EL (cell line): ENCODE measurements around the gene KIF18B.

Experiments
- DNase-seq: peaks from one replicate; pipeline ENCODE4 v3.0.0-alpha.2; 2016

KIF18B gene

DNA sequence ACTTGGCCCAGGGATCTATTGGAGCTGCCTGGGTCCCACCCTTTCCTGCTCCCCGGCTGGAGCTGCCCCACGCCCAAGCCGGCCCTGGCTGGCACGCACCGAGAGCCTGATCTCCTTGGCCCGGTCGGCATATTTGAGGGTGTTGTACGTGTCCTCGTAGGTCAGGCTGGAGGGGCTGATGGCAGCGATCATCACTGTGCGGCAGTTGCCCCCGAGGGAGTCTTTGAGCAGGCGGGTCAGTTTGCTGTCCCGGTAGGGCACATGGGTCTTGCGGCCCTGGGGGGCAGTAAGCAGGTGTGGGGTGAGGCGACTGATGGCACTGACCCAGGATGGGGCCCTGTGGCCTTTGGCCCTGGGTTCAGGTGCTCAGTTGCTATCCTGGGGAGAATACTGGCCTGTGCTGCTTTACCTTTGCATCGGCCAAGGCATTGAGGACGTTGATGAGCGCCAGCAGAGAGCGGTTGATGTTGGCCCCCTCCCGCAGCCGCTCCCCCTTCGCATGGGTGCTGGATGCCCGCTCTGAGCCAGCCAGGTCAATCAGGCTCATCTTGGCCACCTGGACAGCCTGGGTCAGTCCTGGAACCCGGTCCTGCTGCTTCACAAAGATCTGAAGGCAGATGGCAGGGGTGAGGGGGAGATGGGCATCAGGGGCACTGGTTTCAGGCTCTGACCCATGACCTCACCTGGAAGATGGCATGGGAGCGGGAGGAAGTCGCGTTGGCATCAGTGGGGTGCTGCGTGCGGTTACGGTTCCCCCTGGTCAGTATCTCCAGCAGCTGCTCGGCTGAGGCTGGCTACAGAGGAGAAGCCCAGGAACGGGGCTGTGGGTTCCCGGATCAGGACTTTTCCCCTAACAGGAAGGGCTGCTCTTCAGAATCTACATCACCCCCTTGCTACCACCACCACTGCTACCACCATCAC lies 13.5 kb downstream of the KIF18B start:
- no peak for DNase-seq

DNA sequence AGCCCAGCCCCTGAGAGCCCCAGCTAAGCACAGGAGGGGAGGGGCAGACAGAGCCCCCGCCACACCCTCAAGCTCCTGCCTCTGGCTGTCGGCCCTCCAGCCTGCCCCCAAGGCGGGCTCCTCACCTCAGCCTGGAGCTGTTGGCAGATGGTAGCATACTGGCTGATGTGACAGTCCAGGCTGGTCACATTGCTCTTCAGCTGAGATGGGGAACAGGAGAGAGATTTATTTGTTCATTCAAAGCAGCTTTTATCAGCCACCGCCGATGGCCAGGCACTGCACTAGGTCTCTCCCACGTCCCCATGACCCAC lies 14.8 kb downstream of the KIF18B start:
- DNase-seq: no peak

DNA sequence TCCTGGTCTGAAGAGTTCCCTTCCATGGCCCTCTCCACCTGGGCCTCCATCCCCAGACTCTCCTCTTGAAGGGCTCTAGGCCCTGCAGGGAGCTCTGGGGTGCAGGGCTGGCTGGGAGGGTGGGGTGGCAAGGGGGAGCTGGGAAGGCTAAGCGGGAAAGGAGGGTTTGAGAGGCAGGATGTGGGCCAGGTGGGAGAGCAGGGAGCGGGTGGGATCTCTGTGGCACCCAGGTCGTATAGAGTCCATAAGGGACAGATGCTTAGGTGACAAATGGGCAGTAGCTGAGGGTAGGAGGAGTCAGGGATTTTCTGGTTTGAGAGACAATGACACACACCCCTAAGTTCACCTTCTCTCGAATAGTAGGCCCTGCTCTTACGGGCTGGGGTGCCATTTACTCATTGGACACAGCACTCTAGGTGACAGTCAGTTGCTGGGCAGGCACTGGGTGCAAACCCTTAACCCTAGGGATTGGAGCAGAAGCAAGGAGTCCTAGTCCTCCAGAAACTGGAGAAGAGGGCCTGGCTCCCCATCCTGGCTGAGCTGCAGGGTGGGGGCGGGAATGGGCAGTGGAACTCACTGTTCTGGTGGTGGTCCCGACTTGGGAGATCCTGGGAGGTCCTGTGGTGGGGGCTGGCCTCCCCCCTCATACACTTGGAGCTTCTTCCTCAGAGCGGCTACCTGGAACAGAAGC lies 15.3 kb downstream of the KIF18B start:
- no peak for DNase-seq

DNA sequence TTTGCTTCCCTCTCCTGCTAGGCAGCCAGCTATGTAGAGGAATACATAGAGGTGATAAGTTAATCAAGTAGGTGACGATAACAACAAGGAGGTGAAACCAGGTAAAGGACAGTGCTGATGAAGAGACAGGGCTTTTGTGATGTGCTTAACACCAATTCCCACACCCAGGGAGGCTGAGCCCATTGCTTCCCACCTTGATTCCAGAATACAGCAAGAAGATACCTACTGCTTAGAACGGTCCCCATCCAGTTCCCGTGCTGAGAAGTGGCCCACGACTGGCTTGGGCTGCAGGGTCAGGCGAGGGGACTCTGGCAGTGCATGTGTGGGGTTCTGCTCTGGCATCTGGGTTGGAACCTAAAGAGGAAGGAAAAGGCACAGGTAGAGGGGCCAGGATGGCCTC lies 16.2 kb downstream of the KIF18B start:
- no peak for DNase-seq

DNA sequence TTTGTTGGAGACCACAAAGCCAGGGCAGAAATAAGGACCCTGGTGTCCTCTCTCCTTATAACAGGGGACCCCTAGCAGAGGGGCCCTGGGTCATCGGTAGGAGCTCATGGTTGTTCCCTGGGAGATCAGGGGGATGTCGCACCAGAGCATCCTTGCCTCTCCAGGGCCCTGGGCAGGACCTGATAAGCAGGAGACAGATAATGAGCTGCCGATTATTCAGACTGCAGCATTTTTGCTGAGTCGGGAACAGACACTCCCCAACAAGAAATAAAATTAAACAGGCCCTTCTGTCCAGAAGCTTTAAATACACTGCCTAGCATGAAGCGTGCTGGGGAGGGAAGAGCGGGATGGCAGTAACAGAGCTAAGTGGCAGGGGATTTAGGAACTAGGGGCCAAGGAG lies 16.9 kb downstream of the KIF18B start:
- DNase-seq: no peak

DNA sequence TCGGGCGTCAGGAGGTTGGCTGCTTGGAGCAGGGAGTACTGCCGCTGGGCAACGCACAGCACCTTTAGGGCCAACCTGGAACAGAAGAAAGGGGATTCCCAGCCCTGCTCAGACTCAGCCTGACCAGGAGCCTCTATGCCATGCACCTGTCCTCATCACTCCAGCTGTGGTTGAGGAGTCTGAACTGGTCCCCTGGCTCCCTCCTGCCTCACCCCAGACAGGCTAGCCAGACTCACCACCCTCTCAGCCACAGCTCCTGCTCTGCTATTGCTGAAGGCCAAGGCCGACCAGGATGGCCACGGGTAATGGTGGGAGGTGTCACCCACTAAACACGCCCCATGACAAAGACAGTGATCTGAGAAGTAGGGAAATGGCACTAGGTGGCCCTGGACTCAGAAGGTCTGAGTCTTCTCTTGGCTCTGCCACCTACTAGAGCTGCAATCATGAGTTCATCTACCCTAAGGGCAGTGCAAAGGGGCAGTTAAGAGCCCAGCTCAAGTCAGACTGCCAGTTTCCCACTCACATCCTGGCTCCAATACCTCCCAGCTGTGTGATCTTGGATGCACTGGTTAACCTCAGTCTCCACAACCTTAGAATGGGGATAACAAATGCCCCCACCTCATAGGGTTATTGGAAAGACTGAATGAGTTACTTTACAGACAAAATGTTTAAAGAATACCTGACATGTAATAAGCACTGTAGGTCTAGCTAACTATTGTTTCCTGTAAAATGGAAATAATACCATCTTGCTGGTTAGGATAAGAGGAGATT lies 18.4 kb downstream of the KIF18B start:
- no peak for DNase-seq

DNA sequence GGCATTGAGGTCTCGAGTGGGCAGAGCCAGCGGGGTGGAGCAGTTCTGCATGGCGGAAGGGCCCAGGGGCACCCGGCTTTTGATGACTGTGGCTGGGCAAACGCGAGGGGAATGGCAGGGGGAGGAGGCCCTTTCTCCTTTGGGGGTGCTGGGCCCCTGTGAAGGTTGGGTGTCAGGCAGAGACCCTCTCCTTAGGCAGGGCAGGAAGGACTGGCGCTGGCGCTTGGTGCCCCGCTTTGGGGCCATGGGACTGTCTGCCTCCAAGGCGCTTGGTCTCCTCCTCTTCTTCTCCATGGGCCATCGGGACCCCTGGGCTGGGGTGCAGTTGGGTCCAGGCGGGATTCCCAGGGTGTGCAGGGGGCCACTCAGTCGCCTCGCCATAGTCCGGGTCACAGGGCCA lies 19.4 kb downstream of the KIF18B start:
- no peak for DNase-seq

DNA sequence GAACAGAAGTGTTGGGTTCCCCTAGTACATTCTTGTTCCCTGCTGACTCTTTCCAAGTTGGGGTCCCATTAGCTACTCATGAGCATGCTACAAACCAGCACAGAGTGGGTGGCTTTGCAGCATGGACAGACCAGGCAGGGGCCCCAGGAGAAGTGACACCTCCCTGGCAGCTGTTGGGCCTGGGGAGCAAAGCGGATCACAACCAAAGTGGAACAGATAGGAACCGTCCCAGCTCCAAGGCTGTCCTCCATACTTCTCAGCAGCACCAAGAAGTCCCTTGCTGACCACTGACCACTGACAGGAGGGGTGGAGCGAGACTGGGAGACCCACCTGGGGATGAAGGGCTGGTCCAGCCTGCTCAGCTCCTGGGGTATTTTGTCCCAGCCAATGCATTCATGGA lies 19.9 kb downstream of the KIF18B start:
- no peak for DNase-seq

DNA sequence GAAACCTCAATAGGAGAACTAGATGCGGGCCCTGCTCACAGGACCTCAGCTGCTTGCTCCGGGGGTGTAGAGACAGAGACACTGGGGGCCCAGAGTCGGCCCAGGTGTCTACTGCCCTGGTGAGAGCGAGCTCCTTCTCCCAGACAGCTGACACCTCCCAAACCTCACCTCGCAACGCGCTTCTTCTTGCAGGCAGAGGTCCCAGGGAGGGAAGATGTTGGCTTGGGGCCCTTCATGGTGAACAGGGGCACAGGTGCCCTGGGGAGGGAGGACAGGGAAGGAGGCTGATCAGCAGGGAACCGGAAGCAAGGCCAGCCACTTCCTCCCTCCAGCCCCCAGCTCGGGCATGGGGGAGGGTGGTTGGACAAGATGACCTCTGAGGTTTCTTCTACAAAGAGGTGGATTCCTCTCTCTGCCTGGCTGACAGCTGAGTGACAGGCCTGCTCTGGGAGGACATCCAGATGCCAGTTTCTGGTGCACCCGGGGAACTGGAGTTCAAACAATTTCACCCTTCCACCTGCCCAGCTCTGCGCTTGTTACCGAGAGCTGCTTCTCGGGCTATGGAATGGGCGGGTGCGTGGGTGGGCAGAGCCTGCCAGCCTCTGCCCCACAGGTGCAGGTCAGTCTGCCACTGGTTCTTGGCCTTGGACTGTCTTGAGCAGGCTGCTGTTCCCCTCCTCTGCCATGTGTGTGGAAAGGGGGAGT lies 20.6 kb downstream of the KIF18B start:
- DNase-seq: no peak

DNA sequence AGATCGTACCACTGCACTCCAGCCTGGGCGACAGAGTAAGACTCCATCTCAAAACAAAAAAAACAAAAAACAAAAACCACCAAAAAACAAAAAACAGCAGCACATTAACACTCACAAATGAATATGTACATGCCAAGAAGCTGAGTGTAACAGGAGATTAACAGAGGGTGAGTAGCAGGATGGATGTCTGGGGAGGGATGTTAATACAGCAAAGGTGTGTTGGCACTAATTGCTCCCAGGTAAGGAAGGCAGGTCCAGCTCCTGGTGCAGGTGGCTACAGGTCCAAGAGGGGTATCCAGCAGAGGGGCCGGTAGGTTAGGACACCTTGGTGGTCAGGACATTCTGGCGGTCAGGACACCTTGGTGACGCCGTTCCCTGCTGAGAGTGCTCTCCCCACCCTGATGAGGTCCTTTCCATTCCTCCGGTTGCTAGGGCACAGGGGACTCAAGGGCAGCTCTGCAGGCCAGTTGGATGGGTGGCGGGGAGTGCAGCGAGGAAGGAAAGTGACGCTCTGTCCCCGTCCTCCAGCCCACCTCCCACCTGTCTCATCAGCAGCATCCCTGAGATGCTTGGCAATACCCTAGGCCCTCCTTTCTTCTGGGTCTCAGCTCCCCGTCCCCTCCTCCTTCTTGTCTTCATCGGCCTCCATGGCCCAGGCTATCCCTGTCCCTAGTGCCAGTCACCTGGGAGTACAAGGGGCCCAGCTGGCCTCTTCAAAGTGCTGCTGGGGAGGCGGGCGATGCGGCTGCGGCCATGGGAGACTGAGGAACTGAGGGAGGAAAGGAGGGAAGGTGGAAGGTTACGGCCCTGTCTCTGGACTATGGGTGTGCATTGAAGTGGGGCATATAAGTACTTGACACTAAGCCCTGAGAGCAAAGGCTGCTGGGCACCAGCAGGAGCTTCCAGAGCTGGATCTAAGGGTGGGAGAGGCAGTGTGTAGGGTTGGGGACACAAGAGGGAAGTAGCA lies 21.6 kb downstream of the KIF18B start:
- DNase-seq: no peak

DNA sequence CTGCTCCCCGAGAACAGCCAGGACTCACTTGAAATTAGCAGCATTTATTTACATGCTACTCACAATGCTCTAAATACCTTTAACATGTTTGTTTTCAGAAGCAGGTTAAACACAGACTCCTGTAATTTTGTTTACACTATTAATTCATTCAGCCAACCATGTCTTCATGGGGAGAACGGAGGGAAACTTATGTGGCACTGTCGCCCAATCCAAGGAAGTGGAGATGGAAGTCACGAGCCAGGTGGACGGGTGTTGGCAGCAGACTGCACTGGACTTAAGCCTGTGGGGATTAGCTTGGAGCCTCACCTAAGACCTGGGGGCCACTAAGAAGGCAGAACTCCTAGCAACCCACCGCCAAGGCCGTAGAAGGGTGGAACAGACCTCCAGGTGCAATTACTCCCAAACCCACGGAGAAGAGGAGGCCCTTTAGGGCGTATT lies 23.4 kb downstream of the KIF18B start:
- no peak for DNase-seq

DNA sequence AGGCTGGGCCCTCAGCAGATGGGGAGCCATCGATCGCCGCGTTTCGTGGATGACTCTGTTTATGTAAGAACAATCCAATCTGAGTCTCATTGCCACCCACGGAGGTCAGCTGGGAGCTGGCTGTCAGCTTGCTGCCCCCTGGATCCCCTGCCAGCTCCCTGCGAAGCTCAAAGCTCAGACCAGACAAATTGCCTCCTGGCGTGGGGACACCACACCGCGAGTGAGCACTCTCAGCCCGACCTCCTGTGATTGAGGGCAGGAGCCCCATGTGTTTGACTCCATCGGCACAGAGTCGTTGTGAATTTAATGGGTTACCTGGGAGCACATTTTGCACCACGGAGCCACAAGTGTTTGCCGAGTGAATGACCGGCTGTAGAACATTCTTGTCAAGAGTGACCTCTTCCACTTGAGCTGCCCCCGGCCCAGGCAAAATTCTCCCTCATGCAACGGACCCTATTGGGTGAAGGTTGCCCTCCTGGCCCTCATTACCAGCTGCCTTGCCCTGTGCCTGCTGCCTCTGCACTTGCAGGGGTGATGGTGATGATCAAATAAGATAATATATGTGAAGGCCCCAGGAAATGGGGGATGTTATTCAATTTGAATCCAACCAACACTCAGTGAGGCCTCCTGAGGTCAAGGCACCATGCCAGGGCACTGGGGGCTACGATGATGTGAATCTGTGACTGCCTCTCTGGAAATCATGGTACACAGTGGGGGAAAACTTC lies 24.7 kb downstream of the KIF18B start:
- no peak for DNase-seq

DNA sequence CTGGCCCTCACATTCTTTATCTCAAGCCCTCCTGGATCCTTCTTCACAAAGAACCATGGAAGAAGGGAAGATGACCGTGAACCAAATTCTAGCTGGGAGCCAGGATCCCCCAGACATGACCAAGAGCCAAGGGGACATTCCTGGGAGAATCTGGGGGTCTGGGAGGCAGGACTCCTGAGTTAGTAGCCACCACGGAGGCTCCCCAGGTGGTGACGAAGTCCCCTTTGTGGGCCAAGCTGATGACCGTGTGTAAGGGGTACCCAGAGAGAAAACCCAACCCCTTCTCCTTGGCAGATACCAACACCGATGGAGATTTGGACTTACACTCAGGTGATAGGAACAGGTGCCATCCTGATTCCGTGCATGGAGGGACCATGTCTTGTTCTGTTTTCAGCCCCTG lies 25.4 kb downstream of the KIF18B start:
- no peak for DNase-seq

DNA sequence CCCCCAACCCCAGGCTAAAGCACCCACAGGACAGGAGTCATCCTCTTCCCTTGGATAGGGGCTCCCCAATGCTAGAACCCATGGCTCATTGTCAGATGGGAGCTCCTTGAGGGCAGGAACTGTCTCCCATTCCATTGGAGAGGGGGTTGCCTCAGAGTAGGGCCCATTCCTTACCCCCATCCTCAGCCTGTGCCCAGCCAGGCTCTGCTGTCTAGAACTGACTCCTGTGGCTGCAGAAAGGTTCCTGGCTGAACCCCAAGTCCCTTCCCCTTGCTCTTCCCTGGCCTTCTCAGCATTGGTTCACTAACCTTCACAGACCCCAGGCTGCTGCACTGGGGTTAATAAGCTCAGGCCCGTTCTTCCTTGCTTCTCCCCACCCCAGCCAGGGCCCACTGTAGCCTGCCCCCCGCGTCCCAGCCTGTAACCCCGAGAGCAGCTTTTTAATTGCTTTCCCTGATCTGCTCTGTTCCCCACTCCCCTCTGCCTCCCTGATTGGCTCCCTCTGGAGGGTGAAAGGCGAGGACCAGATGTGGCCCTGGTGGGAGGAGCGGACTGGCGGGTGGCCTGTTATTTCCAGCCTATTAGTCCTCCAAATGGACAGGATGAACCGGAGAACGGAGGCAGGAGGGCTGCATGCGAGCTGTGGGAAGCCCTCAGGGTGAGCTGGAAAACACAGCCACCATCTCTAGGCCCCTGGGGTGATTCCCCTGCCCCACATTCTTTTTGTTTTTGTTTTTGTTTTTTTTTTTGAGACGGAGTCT lies 26.3 kb downstream of the KIF18B start:
- no peak for DNase-seq

DNA sequence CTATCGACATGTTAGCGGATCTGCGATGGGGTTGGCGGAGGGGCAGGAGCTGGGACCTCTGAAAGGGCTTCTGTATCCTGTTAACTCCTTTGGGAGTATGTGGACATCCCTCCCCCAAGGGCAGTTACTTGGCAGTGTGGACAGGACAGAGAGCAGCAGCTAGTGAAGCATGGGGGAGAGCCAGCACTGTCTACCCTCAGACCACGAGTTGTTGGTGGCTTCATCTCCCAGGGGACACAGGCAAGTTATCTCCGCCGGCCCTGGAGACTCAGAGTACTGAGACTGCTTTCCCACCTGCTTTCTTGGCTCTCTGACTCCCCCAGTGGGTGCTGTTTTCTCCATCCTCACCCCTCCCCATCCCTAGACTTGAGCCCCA lies 27.0 kb downstream of the KIF18B start:
- no peak for DNase-seq

DNA sequence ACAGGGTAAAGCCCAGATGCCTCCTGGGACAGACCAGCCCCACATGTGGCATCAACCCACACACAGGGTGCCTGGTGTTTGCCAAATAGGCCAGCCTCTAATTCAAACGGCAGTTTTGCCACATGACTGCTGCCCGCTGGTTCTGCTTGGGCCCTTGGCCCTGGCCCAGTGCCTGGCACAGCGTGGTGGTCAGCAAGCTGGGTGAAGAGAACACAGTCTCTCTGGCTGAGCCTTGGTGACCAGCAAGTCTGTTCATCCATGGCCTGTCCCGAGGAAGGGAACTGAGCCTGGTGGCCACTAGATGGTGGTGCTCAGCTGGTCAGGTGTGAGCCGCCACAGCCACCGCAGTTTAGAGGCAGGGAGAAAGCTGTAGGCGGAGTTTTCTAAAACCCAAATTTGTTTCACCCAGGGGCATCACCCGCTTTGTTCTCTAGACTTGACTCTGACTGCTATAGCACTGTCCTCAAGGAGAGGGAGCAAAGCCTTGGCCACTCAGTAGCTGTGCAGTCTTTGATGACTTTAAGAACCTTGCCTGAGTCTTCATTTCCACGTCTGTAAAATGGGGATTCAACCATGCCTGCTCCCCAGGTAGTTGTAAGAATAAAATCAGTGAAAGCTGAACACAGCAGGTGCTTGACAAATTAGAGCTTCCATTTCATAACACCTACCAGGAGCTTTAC lies 27.5 kb downstream of the KIF18B start:
- DNase-seq: peak; percentile 80

DNA sequence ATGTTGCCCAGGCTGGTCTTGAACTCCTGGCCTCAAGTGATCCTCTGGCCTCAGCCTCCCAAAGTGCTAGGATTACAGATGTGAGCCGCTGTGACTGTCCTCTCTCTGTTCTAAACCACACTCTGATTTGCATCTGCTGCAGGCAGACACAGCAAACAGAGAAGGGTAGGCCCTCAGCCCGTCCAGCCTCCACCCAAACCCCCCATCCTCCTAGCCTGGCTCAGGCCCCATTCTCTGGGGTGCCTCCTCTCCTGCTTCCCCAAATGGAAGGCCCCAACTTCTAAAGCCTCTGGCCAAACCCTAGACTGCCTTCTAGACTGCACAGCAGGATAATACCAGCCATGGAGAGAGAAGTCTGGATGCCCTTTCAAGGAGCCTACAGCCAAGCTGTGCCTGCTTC lies 28.2 kb downstream of the KIF18B start:
- no peak for DNase-seq

DNA sequence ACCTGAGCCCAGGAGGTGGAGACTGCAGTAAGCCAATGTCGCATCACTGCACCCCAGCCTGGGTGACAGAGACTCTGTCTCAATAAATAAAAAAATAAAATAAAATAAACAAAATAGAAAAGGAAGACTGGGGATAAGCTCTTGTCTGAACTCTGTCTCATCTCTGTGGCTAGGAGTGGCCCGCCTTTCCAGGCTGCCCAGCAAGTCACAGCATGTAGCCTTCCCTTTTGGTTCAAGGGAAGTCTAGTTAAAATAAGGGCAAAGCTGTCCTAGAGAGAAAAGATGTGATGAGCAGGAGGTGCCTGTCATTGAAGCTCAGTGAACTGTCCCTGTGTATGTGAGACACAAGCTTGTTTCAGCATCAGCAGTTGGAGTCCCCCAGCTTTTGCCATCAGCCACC lies 29.6 kb downstream of the KIF18B start:
- no peak for DNase-seq

DNA sequence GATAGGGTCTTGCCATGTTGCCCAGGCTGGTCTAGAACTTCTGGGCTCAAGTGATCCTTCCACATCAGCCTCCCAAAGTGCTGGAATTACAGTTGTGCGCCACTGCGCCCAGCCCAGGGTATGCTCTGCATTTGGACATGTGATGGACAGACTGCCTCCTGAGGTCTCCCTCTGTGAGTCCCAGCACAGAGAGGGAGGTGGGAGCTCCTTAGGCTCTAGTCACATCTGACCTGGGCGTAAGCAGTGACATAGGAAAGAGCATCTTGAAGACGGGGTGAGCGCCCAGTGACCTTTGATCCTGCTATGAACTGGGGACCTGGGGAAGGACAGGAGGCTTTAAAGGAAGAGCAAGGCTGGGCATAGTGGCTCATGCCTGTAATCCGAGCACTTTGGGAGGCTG lies 30.1 kb downstream of the KIF18B start:
- no peak for DNase-seq

DNA sequence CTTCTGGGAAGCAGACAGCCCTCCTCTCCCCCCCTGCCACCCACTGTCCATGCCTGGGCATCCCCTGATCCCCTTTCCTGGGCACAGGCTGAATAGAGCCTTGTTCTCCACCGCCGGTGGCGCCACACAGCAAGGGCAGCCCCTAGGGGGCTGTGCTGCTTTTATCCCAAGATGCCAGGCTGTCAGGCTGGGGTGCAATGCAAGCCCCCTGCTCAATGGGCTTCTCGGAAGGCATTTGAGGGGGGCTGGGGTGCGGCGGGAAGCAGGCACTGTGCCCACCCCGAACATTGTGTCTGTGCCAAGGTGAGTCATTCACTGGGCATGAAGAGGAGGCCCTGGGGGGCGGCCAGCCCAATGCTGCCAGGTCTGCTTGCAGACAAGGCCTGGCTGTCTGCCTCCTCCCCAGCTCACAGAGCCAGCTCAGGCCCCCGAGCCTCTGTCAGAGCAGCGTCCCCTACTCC lies 30.8 kb downstream of the KIF18B start:
- peak; percentile 62 for DNase-seq
